Epidermal melanocyte (primary cell): Measurements from ENCODE around the gene FST.

Experiments
- DNase-seq: peaks from one replicate; pipeline ENCODE4 v3.0.0; 2011; ENCODE audit warnings: low spot score; ENCODE audit not compliant: insufficient read length

Gene FST

DNA sequence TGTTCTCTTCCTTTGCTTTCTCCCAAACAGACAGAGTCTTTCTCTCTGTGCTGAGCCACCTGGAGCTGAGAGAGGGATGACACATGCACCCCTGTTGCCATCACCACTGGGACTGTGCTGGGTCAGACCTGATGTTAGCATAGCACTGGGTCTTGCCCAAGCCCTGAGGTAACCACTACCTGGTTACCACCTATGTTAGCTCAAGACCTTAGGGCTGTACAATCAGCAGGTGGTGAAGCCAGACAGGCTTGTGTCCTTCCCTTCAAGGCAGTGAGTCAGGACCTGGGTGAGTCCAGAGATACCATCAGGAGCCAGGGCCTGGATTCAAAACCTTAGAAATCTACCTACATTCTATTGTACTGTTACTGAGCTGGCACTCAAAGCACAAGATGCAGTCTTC, 32.1 kb downstream of the FST start:
- DNase-seq, result no peak

DNA sequence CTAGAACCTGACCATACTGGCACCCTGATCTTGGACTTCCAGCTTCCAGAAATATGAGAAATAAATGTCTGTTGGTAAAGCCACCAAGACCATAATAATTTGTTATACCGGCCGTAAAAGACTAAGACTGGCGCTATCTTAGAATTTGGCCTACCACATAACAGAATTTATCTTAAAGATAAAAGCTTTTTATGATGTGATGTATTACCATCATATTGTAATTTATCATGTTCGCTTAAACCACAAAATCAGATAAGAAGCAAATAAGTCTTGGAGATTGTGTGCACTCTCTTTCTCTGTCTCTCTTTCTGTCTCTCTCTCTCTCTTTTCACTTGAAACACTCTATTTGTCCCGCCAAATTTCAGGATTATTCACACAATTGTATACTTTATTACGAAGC, 35.6 kb downstream of the FST start:
- no peak for DNase-seq

DNA sequence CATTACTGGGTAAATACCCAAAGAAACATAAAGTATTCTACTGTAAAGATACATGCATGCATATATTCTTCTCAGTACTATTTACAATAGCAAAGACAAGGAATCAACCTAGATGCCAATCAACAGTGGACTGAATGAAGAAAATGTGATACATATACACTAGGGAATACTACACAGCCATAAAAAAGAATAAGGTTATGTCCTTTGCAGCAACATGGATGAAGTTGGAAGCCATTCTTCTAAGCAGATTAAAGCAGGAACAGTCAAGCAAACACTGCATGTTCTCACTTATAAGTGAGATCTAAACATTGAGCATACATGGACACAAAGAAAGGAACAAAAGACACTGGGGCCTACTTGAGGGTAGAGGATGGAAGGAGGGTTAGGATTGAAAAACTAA, 40.4 kb downstream of the FST start:
- no peak for DNase-seq
